Naive thymus-derived CD8-positive, alpha-beta T cell (primary cell): Measurements from ENCODE around the gene CLN3. TPM values are rescaled to one million over a fixed set of nuclear protein-coding genes. Genes with fewer than 3 reads are reported as not detected.
"Not testable (repeated sequence)": the region's sequence is repeated elsewhere in the genome, so short reads cannot be mapped to it uniquely, and the experiment has no call there.

Experiments
- ATAC-seq, 2 donors: fragments of 150-1000 bp; cut with Tn5 transposase in 1 of 2; sonication (Bioruptor Pico), chemical (Tn5 transposase) in 1 of 2; 1 replicate in 1 of 2; 2 replicates in 1 of 2; pipeline ENCODE4 v1.10.0; 2021; ENCODE audit warnings: mild to moderate bottlenecking in 2 of 2, moderate library complexity in 2 of 2
- POLR2A ChIA-PET: fragments of 350-600 bp; sonication (Branson Sonifier 250); formaldehyde crosslinking; loops from one replicate; lab custom pipeline; 2021; ENCODE audit warnings: antibody characterized with exemption; lab: Charles Lee
- DNase-seq, 10 donors: peaks; one replicate each; pipeline versions ENCODE4 v3.0.0 to v3.0.0-alpha.2; 2020 to 2022
- H3K27ac Mint-ChIP-seq, 10 donors: one replicate each; pipeline ENCODE4 v1.8.0; 2020 to 2022; ENCODE audit warnings: mild to moderate bottlenecking in 10 of 10, mixed read lengths in 10 of 10, moderate library complexity in 4 of 10, inconsistent platforms in 1 of 10
- H3K27me3 Mint-ChIP-seq, 5 donors: one replicate each; pipeline ENCODE4 v1.8.0; 2021 to 2022; ENCODE audit warnings: mixed read lengths in 5 of 5
- H3K36me3 Mint-ChIP-seq, 3 donors: one replicate each; pipeline ENCODE4 v1.8.0; 2020 to 2022; ENCODE audit warnings: mixed read lengths in 3 of 3, mild to moderate bottlenecking in 2 of 3, inconsistent platforms in 1 of 3
- H3K4me1 Mint-ChIP-seq, 4 donors: one replicate each; pipeline ENCODE4 v1.8.0; 2021 to 2022; ENCODE audit warnings: mixed read lengths in 4 of 4
- H3K4me3 Mint-ChIP-seq, 10 donors: one replicate each; pipeline ENCODE4 v1.8.0; 2020 to 2022; ENCODE audit warnings: mild to moderate bottlenecking in 10 of 10, mixed read lengths in 10 of 10, moderate library complexity in 6 of 10, inconsistent platforms in 1 of 10
- H3K9me3 Mint-ChIP-seq, 9 donors: one replicate each; pipeline ENCODE4 v1.8.0; 2020 to 2022; ENCODE audit warnings: mixed read lengths in 9 of 9, mild to moderate bottlenecking in 3 of 9, inconsistent platforms in 1 of 9, moderate library complexity in 1 of 9
- polyA plus RNA-seq, 3 donors: library from polyadenylated mRNA; unstranded; fragments of 300-500 nt; fragmentation: Illumina TruSeq; gene quantifications; one replicate each; pipeline ENCODE4 v1.2.3, GENCODE V29; 2021
- total RNA-seq, 8 experiments: library from RNA in 2 of 8; stranded (reverse) in 2 of 8; gene quantifications; one replicate each; pipeline ENCODE4 v1.2.3 and lab custom pipeline; 2021 to 2026

The CLN3 gene
- total and polyA plus RNA-seq, 5 experiments from 2014 or later = 16.2 to 79.6 (median 27.2) TPM

- Mint-ChIP-seq H3K4me1 (peaks cover 41 to 59% (median 52%) of the 10 kb centered on the region in 4 donors), H3K27me3 (no peaks in the 10 kb centered on the region), H3K36me3 (peaks cover 0 to 5% (median 0%) of the 10 kb centered on the region in 3 donors), H3K9me3 (no peaks in the 10 kb centered on the region), H3K27ac (peak overlapping the region; percentile 77 to 99 (median 98)), H3K4me3 (peak overlapping the region in 3 of 10 donors; percentile 22 to 36 (median 24))
- POLR2A ChIA-PET = interaction anchor here (1.6 kb wide), 1 partner anchor 56 kb away, joined by 4 read pairs; the partner anchor contains the start of gene SGF29
- no peak for ATAC-seq
- no peak for DNase-seq
Measured at GRCh38 chr16:28497386-28497785, 5.5 kb upstream of the CLN3 start.

- no peak for DNase-seq
- H3K27me3 Mint-ChIP-seq = no peaks in the 10 kb centered on the region
- peak overlapping the region; percentile 91 to 100 (median 99) for H3K27ac Mint-ChIP-seq
- peak overlapping the region in 2 of 10 donors; percentile 22 to 87 for H3K4me3 Mint-ChIP-seq
- no peaks in the 10 kb centered on the region for H3K9me3 Mint-ChIP-seq
- POLR2A ChIA-PET = interaction anchor here (1.0 kb wide), 1 partner anchor 33 kb away, joined by 3 read pairs; no protein-coding TSS in a partner anchor
- peaks cover 43 to 64% (median 56%) of the 10 kb centered on the region in 4 donors for H3K4me1 Mint-ChIP-seq
- H3K36me3 Mint-ChIP-seq = peaks cover 0 to 6% (median 0%) of the 10 kb centered on the region in 3 donors
- no peak for ATAC-seq
Measured at GRCh38 chr16:28496844-28497243, 5.0 kb upstream of the CLN3 start.

- peak overlapping the region; percentile 97 to 100 (median 99) for H3K27ac Mint-ChIP-seq
- H3K27me3 Mint-ChIP-seq = no peaks in the 10 kb centered on the region
- POLR2A ChIA-PET = interaction anchor here (1.0 to 5.3 kb wide), 3 partner anchors 7 to 38 kb away, joined by 3 to 44 read pairs (median 12); no protein-coding TSS in a partner anchor
- DNase-seq (no peak), ATAC-seq (no peak)
- no peaks in the 10 kb centered on the region for H3K9me3 Mint-ChIP-seq
- peak overlapping the region; percentile 42 to 99 (median 90) for H3K4me3 Mint-ChIP-seq
- H3K36me3 Mint-ChIP-seq = peaks cover 0 to 6% (median 0%) of the 10 kb centered on the region in 3 donors
- H3K4me1 Mint-ChIP-seq = peaks cover 46 to 69% (median 63%) of the 10 kb centered on the region in 4 donors
Measured at GRCh38 chr16:28495795-28496749, 4.2 kb upstream of the CLN3 start.

- peak overlapping the region; percentile 80 to 99 (median 94) for H3K4me3 Mint-ChIP-seq
- DNase-seq = peak in 1 of 10 donors; percentile 16
- ATAC-seq = no peak
- H3K9me3 Mint-ChIP-seq = no peaks in the 10 kb centered on the region
- H3K27ac Mint-ChIP-seq = peak overlapping the region; percentile 97 to 100 (median 99)
- no peaks in the 10 kb centered on the region for H3K27me3 Mint-ChIP-seq
- peaks cover 0 to 6% (median 0%) of the 10 kb centered on the region in 3 donors for H3K36me3 Mint-ChIP-seq
- POLR2A ChIA-PET = interaction anchor here (1.0 to 5.3 kb wide), 8 partner anchors 8 to 327 kb away, joined by 3 to 44 read pairs (median 13); partner anchors contain the start of genes ATXN2L and SGF29
- H3K4me1 Mint-ChIP-seq = peaks cover 44 to 72% (median 65%) of the 10 kb centered on the region in 4 donors
Measured at GRCh38 chr16:28495098-28495793, 3.4 kb upstream of the CLN3 start.

GRCh38 chr16:28494121-28494851 is 2.4 kb upstream of the CLN3 start, which contains the start of gene APOBR:
APOBR (plus strand) TSS chr16:28494643; CDS start chr16:28494682, 39 bp downstream.
- no peaks in the 10 kb centered on the region for H3K9me3 Mint-ChIP-seq
- ATAC-seq (peak; percentile 82 to 86), DNase-seq (peak; percentile 66 to 97 (median 92))
- peaks cover 44 to 73% (median 65%) of the 10 kb centered on the region in 4 donors for H3K4me1 Mint-ChIP-seq
- peak within 1 kb of the TSS; percentile 97 to 100 (median 99) for H3K27ac Mint-ChIP-seq
- no peaks in the 10 kb centered on the region for H3K27me3 Mint-ChIP-seq
- POLR2A ChIA-PET = interaction anchor here (0.6 to 5.3 kb wide), 27 partner anchors 9 to 451 kb away, joined by 3 to 44 read pairs (median 5); partner anchors contain the start of genes ATXN2L, SGF29 and SH2B1
- peak within 1 kb of the TSS; percentile 80 to 99 (median 94) for H3K4me3 Mint-ChIP-seq
- H3K36me3 Mint-ChIP-seq = peaks cover 0 to 12% (median 0%) of the 10 kb centered on the region in 3 donors

GRCh38 chr16:28492511-28492910 is 637 bp upstream of the CLN3 start:
- POLR2A ChIA-PET = interaction anchor here (0.6 to 5.3 kb wide), 14 partner anchors 11 to 481 kb away, joined by 3 to 44 read pairs (median 5); partner anchors contain the start of genes ATXN2L, SBK1, SGF29 and TUFM
- Mint-ChIP-seq H3K4me3 (peak overlapping the region; percentile 95 to 99 (median 98)), H3K9me3 (no peaks in the 10 kb centered on the region), H3K27ac (peak overlapping the region; percentile 99 to 100 (median 100)), H3K27me3 (no peaks in the 10 kb centered on the region), H3K36me3 (peaks cover 0 to 20% (median 0%) of the 10 kb centered on the region in 3 donors), H3K4me1 (peaks cover 44 to 82% (median 69%) of the 10 kb centered on the region in 4 donors)
- ATAC-seq (no peak), DNase-seq (no peak)

- ATAC-seq (no peak), DNase-seq (peak in 2 of 10 donors; percentile 10 to 17)
- Mint-ChIP-seq H3K27me3 (no peaks in the 10 kb centered on the region), H3K9me3 (no peaks in the 10 kb centered on the region), H3K27ac (peak overlapping the region; percentile 99 to 100 (median 100)), H3K36me3 (peaks cover 0 to 30% (median 3%) of the 10 kb centered on the region in 3 donors), H3K4me1 (peaks cover 37 to 74% (median 63%) of the 10 kb centered on the region in 4 donors), H3K4me3 (peak overlapping the region; percentile 95 to 99 (median 98))
- POLR2A ChIA-PET = interaction anchor here (0.6 to 5.3 kb wide), 16 partner anchors 10 to 491 kb away, joined by 3 to 44 read pairs (median 4); partner anchors contain the start of genes ATXN2L, SBK1, SGF29 and SH2B1
Measured at GRCh38 chr16:28491230-28491969, 474 bp downstream of the CLN3 start.

GRCh38 chr16:28486266-28486665 is 5.6 kb downstream of the CLN3 start:
- H3K36me3 Mint-ChIP-seq = peaks cover 0 to 70% (median 3%) of the 10 kb centered on the region in 3 donors
- H3K9me3 Mint-ChIP-seq = no peaks in the 10 kb centered on the region
- peaks cover 8 to 29% (median 17%) of the 10 kb centered on the region in 4 donors for H3K4me1 Mint-ChIP-seq

GRCh38 chr16:28483361-28483760 is 8.5 kb downstream of the CLN3 start:
- Mint-ChIP-seq H3K36me3 (peaks cover 0 to 81% (median 7%) of the 10 kb centered on the region in 3 donors), H3K4me1 (peaks cover 4 to 10% (median 6%) of the 10 kb centered on the region in 4 donors), H3K27ac (peak overlapping the region in 3 of 10 donors; percentile 45 to 71 (median 59))
- DNase-seq = peak in 1 of 10 donors; percentile 3
- ATAC-seq, H3K9me3 Mint-ChIP-seq, H3K4me3 Mint-ChIP-seq, H3K27me3 Mint-ChIP-seq: not testable (repeated sequence)
- POLR2A ChIA-PET = interaction anchor here (0.6 to 1.5 kb wide), 4 partner anchors 11 to 1078 kb away, joined by 3 to 11 read pairs (median 4); partner anchors contain the start of gene APOBR

More at GRCh38 chr16:28486266-28486665, 5.6 kb downstream of the CLN3 start:
- POLR2A ChIA-PET = interaction anchor here (0.9 kb wide), 1 partner anchor 8 kb away, joined by 3 read pairs; the partner anchor contains the start of gene APOBR
- Mint-ChIP-seq H3K4me3 (no peak overlapping the region), H3K27me3 (no peaks in the 10 kb centered on the region), H3K27ac (no peak overlapping the region)
- DNase-seq = peak in 1 of 10 donors; percentile 32
- no peak for ATAC-seq

- DNase-seq (peak in 1 of 10 donors; percentile 57), ATAC-seq (no peak)
- no peaks in the 10 kb centered on the region for H3K9me3 Mint-ChIP-seq
- peak overlapping the region in 1 of 10 donors; percentile 84 for H3K27ac Mint-ChIP-seq
- peaks cover 0 to 87% (median 4%) of the 10 kb centered on the region in 3 donors for H3K36me3 Mint-ChIP-seq
- POLR2A ChIA-PET = interaction anchor here (0.7 kb wide), 3 partner anchors 163 to 1061 kb away, joined by 3 to 5 read pairs (median 4); no protein-coding TSS in a partner anchor
- H3K27me3 Mint-ChIP-seq = no peaks in the 10 kb centered on the region
- peaks cover 0 to 3% (median under 1%) of the 10 kb centered on the region in 4 donors for H3K4me1 Mint-ChIP-seq
- no peak overlapping the region for H3K4me3 Mint-ChIP-seq
Measured at GRCh38 chr16:28482026-28482425, 9.8 kb downstream of the CLN3 start.
